NCI-H1436 (cell line): ENCODE data around the gene C2CD4D.
"Not testable (repeated sequence)": the region's sequence is repeated elsewhere in the genome, so short reads cannot be mapped to it uniquely, and the experiment has no call there.

Source experiments
- DNase-seq: peaks from one replicate; lab custom pipeline; 2025; lab: John Stamatoyannopoulos, UW

C2CD4D gene

GRCh38 chr1:151858886-151859665 is 19.5 kb upstream of the C2CD4D start:
- DNase-seq, result no peak

DNA sequence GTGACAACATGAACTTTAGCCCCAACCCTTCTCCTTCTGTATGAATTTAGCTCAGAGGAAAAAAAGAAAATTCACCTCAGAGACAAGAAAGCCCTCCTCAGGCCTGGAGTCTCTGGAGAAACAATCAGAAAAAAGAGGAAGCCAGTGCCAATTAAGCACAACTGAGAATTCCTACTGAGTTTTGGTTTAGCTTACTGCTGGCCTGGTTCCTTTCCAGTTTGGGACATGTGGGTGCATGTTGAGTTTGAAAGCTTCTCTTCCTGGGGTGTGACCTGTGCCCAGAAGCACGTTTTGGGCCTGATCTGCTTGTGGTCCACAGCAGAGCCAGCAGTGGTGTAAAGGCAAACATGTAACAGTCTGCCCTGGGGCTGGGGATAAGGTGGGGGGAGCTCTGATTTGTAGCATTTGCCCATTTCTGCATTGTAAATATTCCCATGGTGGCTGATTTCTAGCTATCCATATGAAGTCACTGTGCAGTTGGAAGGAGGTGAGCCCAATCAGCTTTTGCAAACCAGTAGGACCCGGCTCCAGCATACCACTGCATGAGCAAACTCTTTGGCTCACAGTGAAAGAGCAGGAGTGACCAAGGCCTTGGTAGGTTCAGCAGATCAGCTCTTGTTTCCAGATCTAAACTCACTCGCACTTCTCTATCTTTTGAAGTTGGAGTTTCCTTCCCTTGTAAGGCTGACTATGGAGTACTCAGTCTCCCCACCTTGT is 18.6 kb upstream of the C2CD4D start:
- no peak for DNase-seq

DNA sequence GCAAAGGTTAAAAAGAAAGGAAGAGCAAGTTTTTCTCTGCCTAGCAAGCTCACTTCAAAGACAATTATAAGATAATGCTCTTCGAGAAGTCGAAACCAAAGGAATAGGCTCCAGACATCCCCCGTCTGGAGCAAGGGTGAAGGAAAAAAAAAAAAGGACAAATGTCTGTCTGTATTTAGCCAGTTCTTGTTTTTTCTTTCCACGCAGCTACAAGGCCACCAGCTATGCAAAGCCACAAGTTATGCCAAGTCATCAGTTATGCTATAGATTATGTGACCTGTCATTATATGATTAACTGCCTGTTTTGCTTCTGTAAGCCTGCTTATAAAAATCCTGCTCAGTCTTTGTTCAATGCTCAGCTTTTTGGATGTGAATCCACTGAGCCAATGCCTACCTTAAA is 16.3 kb upstream of the C2CD4D start:
- DNase-seq, result no peak

GRCh38 chr1:151855516-151855915 is 15.9 kb upstream of the C2CD4D start:
- not testable (repeated sequence) for DNase-seq

DNA sequence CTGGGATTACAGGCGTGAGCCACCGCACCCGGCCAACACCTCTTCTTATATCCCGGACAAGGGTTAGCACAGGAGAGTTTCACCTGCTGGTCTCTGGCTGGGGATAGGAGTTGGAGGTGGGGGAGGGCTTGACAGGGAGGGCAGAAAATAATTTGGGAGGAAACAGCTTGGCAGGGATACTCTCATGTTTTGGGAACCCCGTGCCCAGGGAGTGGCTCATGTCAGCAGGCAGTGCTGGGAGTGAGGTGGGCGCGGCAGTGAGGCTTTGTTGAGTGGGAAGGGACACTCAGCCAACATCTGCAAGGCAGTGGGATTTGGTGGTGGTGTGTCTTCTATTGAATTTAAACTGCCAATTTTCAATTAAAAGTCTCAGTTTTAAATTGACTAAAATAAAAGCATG is 15.0 kb upstream of the C2CD4D start:
- no peak for DNase-seq

DNA sequence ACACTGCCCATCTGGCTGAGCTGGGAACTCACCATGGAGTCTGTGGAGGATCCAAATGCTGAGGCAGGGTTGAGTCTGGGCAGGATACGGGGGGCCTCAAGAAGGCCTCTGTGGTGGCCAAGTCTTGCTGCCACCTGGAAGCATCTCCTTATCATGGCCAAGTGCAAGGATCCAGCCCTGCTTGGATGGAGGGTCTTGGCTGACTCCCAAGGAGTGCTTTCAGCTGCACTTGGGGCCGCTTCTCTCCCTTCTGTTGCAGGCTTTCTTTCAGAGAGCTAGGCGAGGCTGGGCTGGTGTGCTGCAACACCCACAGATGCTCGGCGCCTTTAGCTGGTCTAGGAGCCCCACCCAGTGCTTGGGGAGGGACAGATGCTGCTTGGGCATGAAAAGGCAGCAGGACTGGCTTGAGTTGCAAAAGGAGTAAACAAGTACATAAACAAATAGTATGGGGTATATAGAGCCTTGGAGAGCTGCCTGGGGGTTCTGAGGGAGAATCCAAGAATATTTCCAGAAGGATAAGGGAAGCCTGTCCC is 13.9 kb upstream of the C2CD4D start, which contains the start of gene THEM5:
THEM5 (minus strand) TSS at position 302 of the 533 bp plus-strand sequence; CDS start at position 155, 147 bp downstream.
- DNase-seq, result no peak

- no peak for DNase-seq
Observed at GRCh38 chr1:151852733-151853132, 13.1 kb upstream of the C2CD4D start.

- DNase-seq, result no peak
Observed at GRCh38 chr1:151851886-151852285, 12.3 kb upstream of the C2CD4D start.

DNA sequence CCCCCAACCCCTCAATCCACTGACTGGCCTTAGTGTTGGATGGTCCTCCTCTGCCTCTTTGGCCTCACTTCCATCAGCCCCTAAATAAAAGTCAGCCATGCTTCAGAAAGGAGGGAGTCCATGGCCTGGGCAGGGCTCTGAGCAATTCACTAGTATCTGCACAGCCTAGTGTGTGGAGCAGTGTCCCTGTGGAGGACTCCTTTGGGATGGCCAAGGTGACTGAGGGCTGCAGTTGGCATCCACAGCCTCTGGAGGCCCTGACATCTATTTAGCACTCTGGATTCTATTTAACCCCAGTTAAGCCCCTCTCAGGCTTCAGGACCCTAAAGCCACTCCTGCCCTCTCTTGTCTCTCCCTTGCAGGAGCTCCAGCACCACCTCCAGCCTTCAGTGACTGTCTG is 10.3 kb upstream of the C2CD4D start:
- DNase-seq, result no peak

DNA sequence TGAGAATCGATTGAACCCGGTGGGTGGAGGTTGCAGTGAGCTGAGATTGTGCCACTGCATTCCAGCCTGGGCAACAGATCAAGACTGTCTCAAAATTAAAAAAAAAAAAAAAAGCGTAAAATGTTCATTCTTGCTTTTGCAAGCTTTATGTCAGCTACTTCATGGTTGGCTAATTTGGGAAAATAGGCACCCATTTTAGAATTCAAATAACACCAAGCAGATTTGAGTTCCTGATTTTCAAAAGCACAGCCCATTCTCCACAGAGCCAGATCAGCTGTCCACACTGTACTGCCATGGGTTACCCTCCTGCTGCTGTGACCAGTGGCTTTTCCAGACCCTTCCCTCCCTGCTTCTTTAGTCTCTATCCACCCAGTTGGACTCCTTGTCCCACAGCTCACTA is 9.5 kb upstream of the C2CD4D start:
- no peak for DNase-seq

DNA sequence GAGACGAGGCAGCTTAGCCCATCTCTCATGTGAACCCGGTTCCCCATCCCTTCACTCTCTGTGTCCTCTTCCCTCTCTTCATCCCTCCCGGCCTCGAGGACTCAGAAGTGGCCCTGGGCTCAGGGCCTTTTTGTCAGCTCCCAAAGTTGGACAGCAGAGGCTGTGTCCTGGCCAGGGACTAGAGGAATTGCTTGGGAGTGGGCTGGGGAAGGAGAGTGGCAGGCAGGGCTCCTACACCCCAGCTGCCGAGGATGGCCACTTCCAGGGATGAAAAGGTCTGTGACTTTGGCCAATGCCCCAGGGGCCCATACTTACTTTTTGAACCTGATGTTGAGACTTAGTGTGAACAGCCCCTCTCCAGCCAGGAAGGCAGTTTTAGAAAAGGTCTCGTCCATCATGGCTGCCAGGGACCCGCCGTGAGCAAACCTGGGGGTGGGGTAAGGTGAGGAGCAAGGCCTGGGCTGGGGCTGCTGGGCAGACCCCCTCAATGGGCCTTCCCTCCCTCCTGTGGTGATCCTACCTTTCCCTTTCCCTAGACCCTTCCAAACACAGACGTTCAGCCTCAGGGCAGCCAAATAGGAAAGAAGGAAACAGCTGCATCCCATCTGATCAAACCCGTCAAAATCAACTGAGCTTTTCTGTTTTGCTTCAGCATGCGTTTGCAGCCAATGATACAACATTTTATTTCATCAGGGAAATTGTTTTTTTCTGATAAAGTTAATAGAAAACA is 8.4 kb upstream of the C2CD4D start:
- DNase-seq, result no peak

DNA sequence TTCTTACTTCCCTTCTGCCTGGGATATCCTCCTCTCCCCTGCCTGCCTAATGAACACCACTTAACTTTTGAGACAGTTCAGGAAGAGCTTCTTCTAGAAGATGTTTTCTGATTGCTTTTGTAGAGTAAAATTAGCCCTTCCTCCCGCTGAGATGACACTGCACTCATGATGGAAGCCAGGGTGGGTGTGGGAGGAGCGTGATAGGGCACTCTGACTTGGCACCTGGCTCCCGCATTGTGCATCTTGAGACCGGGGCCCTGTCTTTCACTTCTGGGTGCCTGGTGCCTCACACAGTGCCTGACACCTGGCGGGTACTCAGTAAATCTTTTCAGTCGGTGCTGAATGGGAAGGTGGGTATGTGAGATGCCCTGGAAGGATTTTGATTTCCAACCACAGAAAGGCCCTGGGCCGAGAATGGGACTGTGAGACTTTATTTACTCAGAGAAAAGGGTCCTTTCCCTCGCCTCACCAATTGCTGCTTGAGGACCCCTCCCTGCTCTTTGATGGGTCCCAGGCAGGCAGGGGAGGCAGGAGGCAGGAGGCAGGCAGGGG is 7.1 kb upstream of the C2CD4D start:
- DNase-seq, result no peak

GRCh38 chr1:151846062-151846568 is 6.5 kb upstream of the C2CD4D start:
- no peak for DNase-seq

GRCh38 chr1:151843398-151843797 is 3.8 kb upstream of the C2CD4D start:
- DNase-seq, result no peak

- no peak for DNase-seq
Observed at GRCh38 chr1:151841141-151841540, 1.5 kb upstream of the C2CD4D start.

DNA sequence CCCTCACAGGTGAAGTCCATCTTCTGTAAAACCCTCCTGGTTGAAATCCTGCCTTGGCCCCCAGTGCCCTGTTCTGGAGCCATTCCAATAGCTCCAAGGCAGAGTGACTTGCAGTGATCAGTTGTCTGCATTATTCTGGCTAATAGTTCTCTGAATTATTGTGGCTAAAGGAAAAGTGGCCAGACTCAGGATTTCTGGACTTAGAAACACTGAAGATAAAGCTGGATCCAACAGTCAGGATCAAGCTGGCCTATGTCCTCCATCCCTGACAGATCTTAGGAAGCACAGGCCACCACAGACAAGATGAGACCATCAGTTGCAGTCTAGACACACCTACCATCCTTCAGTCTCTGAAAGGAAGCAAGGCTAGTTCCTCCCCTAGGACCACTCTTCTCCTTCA is 801 bp upstream of the C2CD4D start:
- DNase-seq, result no peak

- DNase-seq, result no peak
Observed at GRCh38 chr1:151839082-151839412, 573 bp downstream of the C2CD4D start.

DNA sequence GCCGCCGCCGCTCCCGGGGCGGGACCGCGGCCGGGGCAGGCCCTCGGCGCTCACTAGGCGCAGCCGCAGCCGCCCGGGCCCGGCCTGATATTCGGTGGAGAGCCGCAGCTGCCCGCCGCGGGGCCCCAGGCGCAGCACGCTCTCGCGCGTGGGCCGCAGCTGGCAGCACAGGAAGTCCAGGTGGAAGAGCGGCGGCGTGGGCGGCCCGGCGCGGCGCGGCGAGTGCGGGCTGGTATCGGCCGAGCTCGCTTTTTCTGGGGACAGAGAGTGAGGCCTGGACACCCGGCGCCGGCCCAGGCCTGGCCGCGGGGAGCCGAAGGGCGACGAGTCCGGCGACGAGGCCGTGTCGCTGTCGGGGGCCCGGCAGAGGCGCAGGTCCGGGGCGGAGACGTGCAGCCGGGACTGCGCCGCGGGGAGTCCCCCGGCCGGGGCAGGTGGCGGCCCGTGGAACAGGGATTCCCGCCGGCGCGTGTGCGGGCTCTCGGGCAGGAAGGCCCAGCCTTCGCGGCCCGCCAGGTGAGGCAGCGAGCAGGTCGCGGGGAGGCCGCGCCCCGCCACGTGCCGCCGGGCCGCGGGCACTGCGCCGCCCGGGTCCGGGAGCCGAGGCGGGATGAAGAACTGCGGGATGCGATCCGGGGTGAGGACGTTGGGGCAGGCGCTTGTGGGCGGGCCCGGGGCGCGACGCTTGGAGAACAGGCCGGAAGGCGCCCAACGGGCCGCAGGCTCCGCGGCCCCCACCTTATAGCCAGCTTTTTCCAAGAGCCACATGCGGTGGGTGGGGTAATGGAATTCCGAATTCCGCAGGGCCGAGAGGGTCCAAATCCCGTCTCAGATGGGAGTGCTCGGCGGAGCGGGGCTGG is 1.2 kb downstream of the C2CD4D start:
- no peak for DNase-seq

DNA sequence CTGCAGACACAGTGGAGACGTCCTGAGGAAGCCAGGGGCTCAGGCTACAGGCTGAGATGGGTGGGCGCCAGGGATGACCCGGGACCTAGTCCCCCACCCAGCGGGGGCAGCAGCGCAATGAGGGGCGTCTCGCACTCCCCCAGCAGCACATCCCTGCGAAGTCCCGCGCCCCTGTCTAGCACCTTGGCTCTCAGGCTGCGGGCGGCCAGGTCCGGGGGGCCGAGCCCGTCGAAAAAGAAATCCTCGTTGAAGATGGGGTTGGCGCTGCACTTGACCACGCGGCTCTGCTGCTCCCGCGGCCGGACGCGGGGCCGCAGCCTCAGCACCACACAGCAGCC is 1.8 kb downstream of the C2CD4D start:
- no peak for DNase-seq

- no peak for DNase-seq
Observed at GRCh38 chr1:151837197-151837596, 2.4 kb downstream of the C2CD4D start.

GRCh38 chr1:151835596-151835995 is 4.0 kb downstream of the C2CD4D start:
- no peak for DNase-seq
